ENCODE results near the gene OR6C2.

DNA sequence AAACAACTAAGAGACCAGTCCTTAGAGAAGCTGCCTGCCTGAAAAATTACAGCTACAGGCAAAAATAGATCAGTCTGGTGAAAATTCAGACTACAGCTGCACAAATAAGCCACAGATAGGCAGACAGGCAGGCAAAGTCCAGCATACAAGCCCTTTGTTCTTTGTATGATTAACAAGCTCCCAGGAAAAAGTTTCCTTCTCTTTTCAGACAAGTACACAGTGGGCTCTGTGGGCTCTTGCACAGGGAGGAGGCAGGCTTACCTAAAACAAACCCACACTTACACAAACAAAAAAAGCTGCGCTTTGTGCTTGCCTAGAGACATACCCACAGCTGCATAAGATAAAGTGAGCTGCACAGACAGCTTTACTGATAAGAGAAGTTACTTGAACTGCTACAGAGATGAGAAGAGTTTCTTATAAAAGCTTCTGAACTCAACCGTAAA lies 56.0 kb downstream of the OR6C2 start:
- TF ChIP-seq, protein P1, sequence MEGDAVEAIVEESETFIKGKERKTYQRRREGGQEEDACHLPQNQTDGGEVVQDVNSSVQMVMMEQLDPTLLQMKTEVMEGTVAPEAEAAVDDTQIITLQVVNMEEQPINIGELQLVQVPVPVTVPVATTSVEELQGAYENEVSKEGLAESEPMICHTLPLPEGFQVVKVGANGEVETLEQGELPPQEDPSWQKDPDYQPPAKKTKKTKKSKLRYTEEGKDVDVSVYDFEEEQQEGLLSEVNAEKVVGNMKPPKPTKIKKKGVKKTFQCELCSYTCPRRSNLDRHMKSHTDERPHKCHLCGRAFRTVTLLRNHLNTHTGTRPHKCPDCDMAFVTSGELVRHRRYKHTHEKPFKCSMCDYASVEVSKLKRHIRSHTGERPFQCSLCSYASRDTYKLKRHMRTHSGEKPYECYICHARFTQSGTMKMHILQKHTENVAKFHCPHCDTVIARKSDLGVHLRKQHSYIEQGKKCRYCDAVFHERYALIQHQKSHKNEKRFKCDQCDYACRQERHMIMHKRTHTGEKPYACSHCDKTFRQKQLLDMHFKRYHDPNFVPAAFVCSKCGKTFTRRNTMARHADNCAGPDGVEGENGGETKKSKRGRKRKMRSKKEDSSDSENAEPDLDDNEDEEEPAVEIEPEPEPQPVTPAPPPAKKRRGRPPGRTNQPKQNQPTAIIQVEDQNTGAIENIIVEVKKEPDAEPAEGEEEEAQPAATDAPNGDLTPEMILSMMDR (IDR thresholded peaks at IDR 0.05), result no peak
- TF ChIP-seq ZFX (IDR thresholded peaks at IDR 0.05; ENCODE audit: borderline replicate concordance), result no peak

Measured in 22Rv1 (cell line).